ENCODE data around the gene DYRK3. TPM values are rescaled to one million over a fixed set of nuclear protein-coding genes. Genes with fewer than 3 reads are reported as not detected.

DYRK3 gene
- total and polyA plus RNA-seq, 10 donors: 0.65 to 6.6 (median 2.8) TPM

- WGBS, 5 donors: 22 to 39% (median 30%) methylated on average over 5 of the region's 5 CpGs
- H3K36me3 ChIP-seq: no peaks in the 10 kb centered on the region
- TF ChIP-seq CTCF (IDR thresholded peaks at IDR 0.05 in 8 of 11, conservative IDR thresholded peaks at IDR 0.05 in 3 of 11) (no peak), POLR2AphosphoS5 (IDR thresholded peaks at IDR 0.05) (no peak), POLR2A (IDR thresholded peaks at IDR 0.05) (no peak)
- peak overlapping the region in 1 of 8 donors; percentile 41 for H3K4me3 ChIP-seq
- peaks cover 9 to 53% (median 19%) of the 10 kb centered on the region in 6 donors for H3K4me1 ChIP-seq
- no peak for DNase-seq
- intact Hi-C loops (cut with DNase I; ENCODE audit: low total_unique reads): no loop called here
- no peaks in the 10 kb centered on the region for H3K9me3 ChIP-seq
- no peak overlapping the region for H3K27ac ChIP-seq
- peaks cover 0 to 30% (median 0%) of the 10 kb centered on the region in 7 donors for H3K27me3 ChIP-seq (replicated peaks in 1 of 7)
Observed at GRCh38 chr1:206663362-206663761, 28.0 kb downstream of the DYRK3 start.

- Histone ChIP-seq H3K4me3 (peak overlapping the region in 2 of 8 donors; percentile 18 to 41), H3K36me3 (no peaks in the 10 kb centered on the region), H3K27me3 (replicated peaks in 1 of 7) (peaks cover 0 to 24% (median 0%) of the 10 kb centered on the region in 7 donors), H3K4me1 (peaks cover 9 to 46% (median 16%) of the 10 kb centered on the region in 6 donors), H3K9me3 (no peaks in the 10 kb centered on the region), H3K27ac (no peak overlapping the region)
- intact Hi-C loops (cut with DNase I; ENCODE audit: low total_unique reads): no loop called here
- WGBS, 5 donors: 7 to 13% (median 9%) methylated on average over 14 to 20 of the region's 20 CpGs
- no peak for TF ChIP-seq POLR2A (IDR thresholded peaks at IDR 0.05)
- TF ChIP-seq POLR2AphosphoS5 (IDR thresholded peaks at IDR 0.05): peak in 1 of 3 donors; percentile 25
- TF ChIP-seq CTCF (IDR thresholded peaks at IDR 0.05 in 8 of 11, conservative IDR thresholded peaks at IDR 0.05 in 3 of 11): peak; percentile 74 to 91 (median 84)
- peak; percentile 81 for DNase-seq
Observed at GRCh38 chr1:206663832-206664652, 28.7 kb downstream of the DYRK3 start.

GRCh38 chr1:206664740-206665139 is 29.4 kb downstream of the DYRK3 start:
- DNase-seq: no peak
- no peaks in the 10 kb centered on the region for H3K9me3 ChIP-seq
- H3K4me1 ChIP-seq: peaks cover 9 to 41% (median 14%) of the 10 kb centered on the region in 6 donors
- H3K27me3 ChIP-seq (replicated peaks in 1 of 7): peaks cover 0 to 20% (median 0%) of the 10 kb centered on the region in 7 donors
- no peak overlapping the region for H3K27ac ChIP-seq
- intact Hi-C loops (cut with DNase I; ENCODE audit: low total_unique reads): no loop called here
- no peaks in the 10 kb centered on the region for H3K36me3 ChIP-seq
- no peak for TF ChIP-seq POLR2AphosphoS5 (IDR thresholded peaks at IDR 0.05)
- no peak for TF ChIP-seq CTCF (IDR thresholded peaks at IDR 0.05 in 8 of 11, conservative IDR thresholded peaks at IDR 0.05 in 3 of 11)
- no peak for TF ChIP-seq POLR2A (IDR thresholded peaks at IDR 0.05)
- 62 to 73% (median 68%) methylated on average over 6 of the region's 6 CpGs for WGBS, 5 donors
- no peak overlapping the region for H3K4me3 ChIP-seq

- DNase-seq: no peak
- no peak for TF ChIP-seq CTCF (IDR thresholded peaks at IDR 0.05 in 8 of 11, conservative IDR thresholded peaks at IDR 0.05 in 3 of 11)
- no peak for TF ChIP-seq POLR2A (IDR thresholded peaks at IDR 0.05)
- TF ChIP-seq POLR2AphosphoS5 (IDR thresholded peaks at IDR 0.05): no peak
- intact Hi-C loops (cut with DNase I; ENCODE audit: low total_unique reads): no loop called here
- Histone ChIP-seq H3K27me3 (replicated peaks in 1 of 7) (peaks cover 0 to 20% (median 0%) of the 10 kb centered on the region in 7 donors), H3K9me3 (no peaks in the 10 kb centered on the region), H3K36me3 (no peaks in the 10 kb centered on the region), H3K4me1 (peaks cover 9 to 36% (median 14%) of the 10 kb centered on the region in 6 donors), H3K4me3 (no peak overlapping the region), H3K27ac (no peak overlapping the region)
- WGBS, 5 donors: 80 to 84% (median 83%) methylated on average over 3 of the region's 3 CpGs
Observed at GRCh38 chr1:206666031-206666561, 30.8 kb downstream of the DYRK3 start.
